Fibroblast of mammary gland (primary cell): ENCODE data around the gene TNFRSF13B.
A peak's percentile ranks its signal among the peaks of the same experiment; 100 is the strongest.
"Not testable (repeated sequence)": the region's sequence is repeated elsewhere in the genome, so short reads cannot be mapped to it uniquely, and the experiment has no call there.

Experiments used
- DNase-seq: peaks from one replicate; pipeline ENCODE4 v3.0.0-alpha.2; 2010; ENCODE audit warnings: low read depth
- H3K4me3 ChIP-seq: 2 replicates; pipeline ENCODE4 v1.5.1; 2011; ENCODE audit warnings: low read depth, mild to moderate bottlenecking, low read length, moderate library complexity; ENCODE audit not compliant: control insufficient read depth
- CTCF ChIP-seq: conservative IDR thresholded peaks from 2 replicates; pipeline ENCODE4 v1.5.1; 2011; ENCODE audit warnings: low read depth, low read length, inconsistent platforms; ENCODE audit not compliant: control insufficient read depth, insufficient read depth

TNFRSF13B gene

GRCh38 chr17:16925461-16926060, 46.4 kb downstream of the TNFRSF13B start:
- DNase-seq = no peak
- TF ChIP-seq CTCF = no peak
- H3K4me3 ChIP-seq = no peak overlapping the region

DNA sequence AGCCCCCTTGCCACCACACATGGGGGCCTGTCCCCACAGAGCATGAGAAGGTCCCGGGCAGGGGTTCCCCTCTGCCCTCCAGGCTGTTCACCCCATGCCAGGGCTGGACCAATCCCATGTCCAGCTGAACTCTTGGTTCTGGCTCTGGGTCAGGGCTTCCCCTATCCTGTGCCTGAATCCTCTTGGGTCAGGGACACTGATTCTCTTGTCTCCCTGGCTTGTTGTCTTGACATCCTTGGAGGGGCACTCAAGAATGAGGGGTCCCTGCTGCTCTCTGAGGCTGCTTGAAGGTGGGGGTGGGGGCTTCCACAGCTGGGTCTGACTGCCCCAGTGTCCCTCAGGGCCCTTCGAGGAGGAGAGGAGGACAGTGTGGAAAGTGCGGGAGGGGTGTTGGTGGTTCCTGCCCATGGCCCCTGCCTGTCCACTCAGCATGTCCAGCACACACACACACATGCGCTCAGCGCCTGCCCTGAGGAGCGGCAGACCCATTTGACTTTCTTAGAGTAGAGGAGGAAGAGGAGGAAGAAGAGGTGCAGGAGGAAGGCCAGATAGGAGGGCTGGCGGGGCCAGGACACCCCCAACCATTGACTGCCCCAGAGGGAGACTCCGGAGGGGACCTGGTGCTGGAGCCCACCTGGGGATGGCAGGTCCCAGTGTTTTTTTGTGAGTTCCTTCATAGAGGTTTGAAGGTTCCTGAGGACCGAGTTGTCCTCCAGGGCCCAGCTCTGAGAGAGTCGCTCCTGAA, 47.0 kb downstream of the TNFRSF13B start:
- no peak overlapping the region for H3K4me3 ChIP-seq
- DNase-seq = no peak

GRCh38 chr17:16923904-16924695, 47.8 kb downstream of the TNFRSF13B start:
- no peak for TF ChIP-seq CTCF
- no peak overlapping the region for H3K4me3 ChIP-seq
- no peak for DNase-seq

More for the DNA sequence above, 47.0 kb downstream of the TNFRSF13B start:
- TF ChIP-seq CTCF = no peak

DNA sequence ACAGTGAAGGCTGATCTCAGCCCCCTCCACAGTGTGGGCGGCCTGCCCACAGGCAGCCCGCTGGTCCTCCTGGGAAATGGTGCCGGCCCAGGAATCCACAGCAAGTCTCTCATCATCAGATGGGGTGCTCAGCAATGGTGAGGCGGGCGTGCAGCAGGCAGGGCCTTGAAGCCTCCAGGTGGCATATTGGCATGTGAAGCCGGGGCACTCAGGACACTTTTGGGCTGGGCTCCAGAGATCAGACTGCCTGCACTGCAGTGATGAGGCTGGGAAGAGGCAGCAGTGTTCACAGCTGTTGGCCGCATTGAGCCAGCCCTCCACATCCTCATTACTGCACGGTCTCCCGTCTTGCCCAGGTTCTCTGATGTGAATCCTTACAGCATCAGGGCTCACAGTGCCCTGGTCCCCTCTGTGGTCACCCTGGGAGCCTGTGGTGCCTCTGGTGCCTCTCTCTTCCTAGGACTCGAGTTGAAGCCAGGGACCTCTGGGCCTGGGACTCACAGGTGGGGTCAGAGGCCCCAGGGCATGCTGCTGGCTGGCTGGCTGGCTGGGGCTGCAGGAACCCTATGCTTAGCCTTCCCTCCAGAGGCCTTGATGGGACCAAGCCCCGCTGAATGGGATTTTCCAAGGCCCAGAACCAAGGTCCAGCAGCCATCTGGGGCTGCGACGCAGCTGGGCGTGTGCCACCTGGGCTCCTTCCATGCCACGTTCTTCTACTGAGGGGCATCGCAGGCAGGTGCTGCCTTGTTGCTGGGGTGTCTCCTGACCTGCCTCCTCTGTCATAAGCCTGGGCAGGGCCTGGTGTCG, 48.6 kb downstream of the TNFRSF13B start:
- no peak for DNase-seq
- TF ChIP-seq CTCF = no peak
- no peak overlapping the region for H3K4me3 ChIP-seq

DNA sequence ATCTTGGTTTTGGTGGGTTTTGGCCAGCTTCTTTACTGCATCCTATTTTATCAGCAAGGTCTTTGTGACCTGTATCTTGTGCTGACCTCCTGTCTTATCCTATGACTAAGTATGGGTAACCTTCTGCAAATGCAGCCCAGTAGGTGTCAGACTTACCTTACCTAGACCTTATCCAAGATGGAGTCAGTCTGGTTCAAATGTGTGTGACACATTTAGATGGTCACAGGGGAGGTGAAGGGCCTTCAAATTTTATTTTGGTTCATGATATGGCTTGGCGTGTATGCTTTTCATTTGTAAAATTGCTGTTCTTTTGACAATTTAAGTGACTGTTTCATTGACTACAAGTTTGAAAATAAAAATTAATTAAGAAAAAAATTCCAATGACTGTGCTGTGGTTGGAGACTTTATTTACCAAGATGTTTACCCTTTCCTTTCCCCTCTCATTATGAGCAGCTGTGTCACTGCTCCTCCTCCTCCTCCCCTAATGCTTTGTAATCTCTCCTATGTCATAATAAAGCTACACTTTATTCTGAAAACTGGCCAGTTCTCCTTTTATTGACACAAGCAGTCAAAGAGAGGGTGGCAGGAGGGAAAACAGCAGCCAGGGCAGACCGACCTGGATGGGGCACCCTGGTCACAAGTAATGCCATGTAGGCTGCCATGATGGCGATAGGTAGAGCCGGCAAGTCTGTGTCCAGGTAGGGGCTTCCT, 49.4 kb downstream of the TNFRSF13B start:
- H3K4me3 ChIP-seq = no peak overlapping the region
- peak; percentile 1 for TF ChIP-seq CTCF
- DNase-seq = no peak

GRCh38 chr17:16921451-16921850, 50.5 kb downstream of the TNFRSF13B start:
- DNase-seq, H3K4me3 ChIP-seq: not testable (repeated sequence)
